Colonic mucosa (tissue), 4 donors: ENCODE measurements around the gene MEMO1. TPM values are rescaled to one million over a fixed set of nuclear protein-coding genes. Genes with fewer than 3 reads are reported as not detected.

Source experiments
- DNase-seq: peaks from one replicate; pipeline ENCODE4 v3.0.0-alpha.2; 2020
- H3K27ac ChIP-seq: fragments of 200-600 bp; one replicate; pipeline ENCODE4 v1.8.0; 2021
- H3K27me3 ChIP-seq: fragments of 200-600 bp; one replicate; pipeline ENCODE4 v1.8.0; 2021
- H3K36me3 ChIP-seq: fragments of 200-600 bp; one replicate; pipeline ENCODE4 v1.8.0; 2021
- H3K4me1 ChIP-seq: fragments of 200-600 bp; one replicate; pipeline ENCODE4 v1.8.0; 2021; ENCODE audit warnings: mild to moderate bottlenecking
- H3K4me3 ChIP-seq: fragments of 200-600 bp; one replicate; pipeline ENCODE4 v1.8.0; 2021
- H3K9ac ChIP-seq, 2 donors: one replicate each; pipeline ENCODE4 v1.7.0; 2013; ENCODE audit warnings: control low read depth in 2 of 2, low read depth in 2 of 2, low read length in 2 of 2
- H3K9me3 ChIP-seq: fragments of 200-600 bp; one replicate; pipeline ENCODE4 v1.8.0; 2021
- CTCF ChIP-seq: fragments of 200-600 bp; IDR thresholded peaks from one replicate; pipeline ENCODE4 v1.8.0; 2022; ENCODE audit warnings: antibody characterized with exemption, mild to moderate bottlenecking
- intact Hi-C: fragments of 100-400 bp; cut with DNase I; formaldehyde crosslinking; loops from one replicate; pipeline ENCODE4 v1.14.1; 2022
- total RNA-seq, 2 donors: library from RNA; stranded (reverse); fragmentation: NEBNext Ultra II Directional in 1 of 2; extraction: Animal tissue kit (Norgen Biotek cat#: 25700) in 1 of 2; gene quantifications; one replicate each; pipeline ENCODE4 v1.2.1, GENCODE V29; 2021
- donor health status: healthy.
- donor health status: DM: no; HTN: no; CAD: no.
- donor health status: DM: no; HTN: no; CAD: no.

MEMO1 gene
- total RNA-seq, 2 donors from 2014 or later = 31.5 to 38.8 TPM

- TF ChIP-seq CTCF = no peak
- H3K36me3 ChIP-seq = no peaks in the 10 kb centered on the region
- DNase-seq = no peak
- no peaks in the 10 kb centered on the region for H3K9me3 ChIP-seq
- no peaks in the 10 kb centered on the region for H3K27me3 ChIP-seq
- H3K4me3 ChIP-seq = no peak overlapping the region
- no peaks in the 10 kb centered on the region for H3K4me1 ChIP-seq
- intact Hi-C loops = no loop called here
- H3K27ac ChIP-seq = no peak overlapping the region
- no peak overlapping the region for H3K9ac ChIP-seq
Observed at GRCh38 chr2:31950946-31951562, 59.8 kb downstream of the MEMO1 start.

GRCh38 chr2:31947871-31948270, 62.9 kb downstream of the MEMO1 start:
- no peak overlapping the region for H3K4me3 ChIP-seq
- intact Hi-C loops = no loop called here
- H3K9me3 ChIP-seq = no peaks in the 10 kb centered on the region
- no peak for TF ChIP-seq CTCF
- H3K27me3 ChIP-seq = no peaks in the 10 kb centered on the region
- H3K4me1 ChIP-seq = no peaks in the 10 kb centered on the region
- H3K36me3 ChIP-seq = no peaks in the 10 kb centered on the region
- no peak overlapping the region for H3K27ac ChIP-seq
- no peak for DNase-seq
- no peak overlapping the region for H3K9ac ChIP-seq

GRCh38 chr2:31946838-31947237, 64.0 kb downstream of the MEMO1 start:
- H3K4me3 ChIP-seq = no peak overlapping the region
- TF ChIP-seq CTCF = no peak
- no peak overlapping the region for H3K9ac ChIP-seq
- DNase-seq = no peak
- no peaks in the 10 kb centered on the region for H3K27me3 ChIP-seq
- H3K36me3 ChIP-seq = no peaks in the 10 kb centered on the region
- intact Hi-C loops = no loop called here
- H3K4me1 ChIP-seq = no peaks in the 10 kb centered on the region
- no peak overlapping the region for H3K27ac ChIP-seq
- no peaks in the 10 kb centered on the region for H3K9me3 ChIP-seq

- H3K9ac ChIP-seq = no peak overlapping the region
- no peak overlapping the region for H3K27ac ChIP-seq
- no peaks in the 10 kb centered on the region for H3K27me3 ChIP-seq
- H3K9me3 ChIP-seq = no peaks in the 10 kb centered on the region
- H3K4me3 ChIP-seq = no peak overlapping the region
- H3K4me1 ChIP-seq = no peaks in the 10 kb centered on the region
- TF ChIP-seq CTCF = no peak
- no peaks in the 10 kb centered on the region for H3K36me3 ChIP-seq
- intact Hi-C loops = no loop called here
- DNase-seq = no peak
Observed at GRCh38 chr2:31945572-31945935, 65.3 kb downstream of the MEMO1 start.

- Histone ChIP-seq H3K9me3 (no peaks in the 10 kb centered on the region), H3K27ac (no peak overlapping the region), H3K4me1 (no peaks in the 10 kb centered on the region), H3K9ac (no peak overlapping the region), H3K36me3 (no peaks in the 10 kb centered on the region), H3K27me3 (no peaks in the 10 kb centered on the region), H3K4me3 (no peak overlapping the region)
- intact Hi-C loops = no loop called here
- TF ChIP-seq CTCF = no peak
- no peak for DNase-seq
Observed at GRCh38 chr2:31944828-31945571, 65.8 kb downstream of the MEMO1 start.
